Right lobe of liver (tissue), 6 donors: ENCODE measurements around the gene WASF1. TPM values are rescaled to one million over a fixed set of nuclear protein-coding genes. Genes with fewer than 3 reads are reported as not detected.

Source experiments
- ATAC-seq, 4 donors: fragments of 200-7000 bp; cut with Tn5 transposase; one replicate each; pipeline ENCODE4 v1.9.1; 2020; ENCODE audit warnings: mild to moderate bottlenecking in 4 of 4, moderate library complexity in 4 of 4
- DNase-seq, 3 donors: peaks; one replicate each; pipeline ENCODE4 v3.0.0-alpha.2; 2020
- H3K27ac ChIP-seq, 3 donors: fragments of 200-600 bp; one replicate each; pipeline ENCODE4 v1.8.0; 2022
- H3K27me3 ChIP-seq, 2 donors: fragments of 200-600 bp; one replicate each; pipeline ENCODE4 v1.8.0; 2022
- H3K36me3 ChIP-seq, 4 donors: fragments of 200-600 bp; sonication (generic) in 1 of 4; one replicate each; pipeline versions ENCODE4 v1.5.1 to v1.8.0; 2017 to 2022; ENCODE audit warnings: control low read depth in 1 of 4
- H3K4me1 ChIP-seq, 4 donors: fragments of 200-600 bp; sonication (generic) in 1 of 4; one replicate each; pipeline versions ENCODE4 v1.5.1 to v1.8.0; 2017 to 2022; ENCODE audit warnings: control low read depth in 1 of 4
- H3K4me3 ChIP-seq, 3 donors: fragments of 200-600 bp; one replicate each; pipeline ENCODE4 v1.8.0; 2022
- H3K9me3 ChIP-seq, 4 donors: fragments of 200-600 bp; sonication (generic) in 1 of 4; one replicate each; pipeline versions ENCODE4 v1.5.1 to v1.8.0; 2017 to 2022; ENCODE audit warnings: control low read depth in 1 of 4
- CTCF ChIP-seq, 4 donors: fragments of 200-600 bp in 3 of 4; fragments of 450-650 bp in 1 of 4; IDR thresholded peaks; one replicate each; pipeline versions ENCODE4 v1.5.1 to v1.8.0; 2016 to 2022; ENCODE audit warnings: antibody characterized with exemption in 4 of 4, mild to moderate bottlenecking in 2 of 4
- POLR2A ChIP-seq: fragments of 450-650 bp; IDR thresholded peaks from one replicate; pipeline ENCODE4 v1.6.1; 2017; ENCODE audit warnings: antibody characterized with exemption, mild to moderate bottlenecking
- WGBS: methylation state at CpG from one replicate; pipeline ENCODE4 v1.1.6; 2018; ENCODE audit warnings: low coverage, low lambda C conversion rate; ENCODE audit not compliant: insufficient coverage; ENCODE audit errors: missing lambda C conversion rate; 5-methylcytosine and 5-hydroxymethylcytosine counted together
- intact Hi-C, 2 donors: fragments of 100-400 bp; cut with DNase I; formaldehyde crosslinking; loops; one replicate each; pipeline versions ENCODE4 v1.11.2 to v1.14.1; 2022
- total RNA-seq, 6 experiments: library from RNA; depleted of rRNA in 2 of 6; stranded (reverse); fragments of >200 nt in 2 of 6; fragmentation: NEBNext Ultra II Directional in 3 of 6; extraction: Animal tissue kit (Norgen Biotek cat#: 25700) in 3 of 6; gene quantifications; one replicate each; pipeline versions ENCODE4 v1.1.0 to v1.2.4, GENCODE V29; 2016 to 2023
- donor health status: DM: no; HTN: yes; CAD: no.
- donor health status: DM: no; HTN: no; CAD: no.
- donor health status: DM: no; HTN: no; CAD: no.
- donor health status: DM: no; HTN: yes; CAD: no.
- donor health status: DM: no; HTN: yes; CAD: no.

WASF1 gene
- total RNA-seq, 6 experiments from 2014 or later = 3.6 to 6.6 (median 4.8) TPM

- Histone ChIP-seq H3K27me3 (no peaks in the 10 kb centered on the region), H3K27ac (no peak overlapping the region), H3K4me1 (no peaks in the 10 kb centered on the region), H3K4me3 (no peak overlapping the region), H3K9me3 (no peaks in the 10 kb centered on the region), H3K36me3 (no peaks in the 10 kb centered on the region)
- TF ChIP-seq CTCF (IDR thresholded peaks at IDR 0.05) = no peak
- no peak for TF ChIP-seq POLR2A
- ATAC-seq (no peak), DNase-seq (no peak)
- WGBS = 55% methylated on average over 5 of the region's 6 CpGs
- intact Hi-C loops = no loop called here
Observed at GRCh38 chr6:110063594-110064263, 115.7 kb downstream of the WASF1 start.

DNA sequence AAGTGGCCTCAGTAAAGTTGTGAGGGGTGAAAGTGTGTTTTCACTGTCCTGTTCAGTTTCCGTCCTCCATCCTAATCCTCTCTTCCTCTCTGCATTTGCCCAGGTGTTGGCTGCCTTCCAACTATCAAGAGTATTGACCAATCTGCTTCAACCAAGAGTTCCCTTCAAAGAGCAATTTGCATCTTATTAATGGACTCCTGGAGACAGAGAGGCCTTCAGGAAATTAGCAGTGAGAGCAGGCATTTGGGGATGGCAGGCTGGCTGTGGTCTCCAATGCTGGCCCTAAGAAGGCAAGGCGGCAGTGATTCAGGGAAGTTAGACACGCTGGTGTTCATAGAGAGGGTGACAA is 124.1 kb downstream of the WASF1 start:
- TF ChIP-seq CTCF (IDR thresholded peaks at IDR 0.05) (no peak), POLR2A (no peak)
- no peak overlapping the region for H3K27ac ChIP-seq
- H3K27me3 ChIP-seq = no peaks in the 10 kb centered on the region
- WGBS = 57% methylated on average over 3 of the region's 3 CpGs
- no peaks in the 10 kb centered on the region for H3K9me3 ChIP-seq
- intact Hi-C loops = loop anchor here in 1 of 2 donors (10.0 kb wide), 1 partner anchor 531 kb away; no protein-coding TSS in a partner anchor
- DNase-seq = no peak
- no peak for ATAC-seq
- H3K4me1 ChIP-seq = no peaks in the 10 kb centered on the region
- H3K36me3 ChIP-seq = no peaks in the 10 kb centered on the region
- H3K4me3 ChIP-seq = no peak overlapping the region

DNA sequence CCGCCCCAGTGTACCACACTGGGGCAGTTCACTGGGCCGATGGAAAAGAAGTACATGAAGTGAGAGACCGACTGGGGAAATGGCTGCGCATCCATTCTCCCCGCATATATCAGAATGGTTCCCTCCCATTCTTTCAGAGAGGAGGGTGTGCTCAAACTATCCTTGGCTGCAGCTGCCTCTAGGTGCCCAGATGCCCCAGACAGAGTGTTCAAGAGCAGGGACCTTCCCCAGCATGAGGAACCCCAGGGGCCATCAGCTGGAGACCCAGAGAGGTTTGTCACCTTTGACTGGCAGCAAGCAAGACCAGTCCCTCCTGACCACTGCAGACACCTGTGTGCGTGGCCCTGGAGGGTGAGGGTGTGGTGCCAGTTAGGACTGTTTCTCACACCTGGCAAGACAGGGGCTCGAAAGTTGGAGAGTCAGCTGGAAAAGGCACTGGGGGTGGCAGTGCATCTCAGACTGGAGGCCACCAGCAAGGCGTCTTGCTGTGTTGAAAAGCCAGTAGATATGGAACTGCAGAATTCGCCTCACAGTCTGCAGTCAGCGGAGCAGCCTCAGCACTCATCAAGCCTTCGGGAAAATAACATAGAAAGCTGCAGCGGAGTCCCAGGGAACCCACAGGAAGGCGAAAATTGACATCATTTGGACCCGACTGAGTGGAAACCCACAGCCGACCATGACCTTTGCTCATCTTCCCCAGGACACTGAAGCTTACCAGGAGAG is 124.6 kb downstream of the WASF1 start:
- Histone ChIP-seq H3K27me3 (no peaks in the 10 kb centered on the region), H3K36me3 (no peaks in the 10 kb centered on the region), H3K4me1 (no peaks in the 10 kb centered on the region), H3K4me3 (no peak overlapping the region), H3K9me3 (no peaks in the 10 kb centered on the region), H3K27ac (no peak overlapping the region)
- no peak for TF ChIP-seq POLR2A
- TF ChIP-seq CTCF (IDR thresholded peaks at IDR 0.05) = no peak
- DNase-seq (no peak), ATAC-seq (no peak)
- 52% methylated on average over 5 of the region's 15 CpGs for WGBS
- intact Hi-C loops = loop anchor here in 1 of 2 donors (10.0 kb wide), 1 partner anchor 530 kb away; no protein-coding TSS in a partner anchor

GRCh38 chr6:110053395-110054240 is 125.9 kb downstream of the WASF1 start:
- Histone ChIP-seq H3K9me3 (no peaks in the 10 kb centered on the region), H3K27ac (no peak overlapping the region), H3K4me3 (no peak overlapping the region), H3K4me1 (no peaks in the 10 kb centered on the region), H3K27me3 (no peaks in the 10 kb centered on the region), H3K36me3 (no peaks in the 10 kb centered on the region)
- WGBS = 8% methylated on average over 5 of the region's 5 CpGs
- peak; percentile 75 to 85 (median 78) for ATAC-seq
- TF ChIP-seq CTCF (IDR thresholded peaks at IDR 0.05) (peak; percentile 68 to 82 (median 78)), POLR2A (no peak)
- DNase-seq = no peak
- intact Hi-C loops = loop anchor here in 1 of 2 donors (10.0 kb wide), 1 partner anchor 529 kb away; no protein-coding TSS in a partner anchor
